ENCODE data around the gene TMEM87B. TPM values are rescaled to one million over a fixed set of nuclear protein-coding genes. Genes with fewer than 3 reads are reported as not detected.

Gene TMEM87B
- total and polyA plus RNA-seq, 2 of the 8 experiments (the other 6 are each of a cell fraction or from before 2014, with no cell fraction given), result 7.2 to 9.0 TPM

DNA sequence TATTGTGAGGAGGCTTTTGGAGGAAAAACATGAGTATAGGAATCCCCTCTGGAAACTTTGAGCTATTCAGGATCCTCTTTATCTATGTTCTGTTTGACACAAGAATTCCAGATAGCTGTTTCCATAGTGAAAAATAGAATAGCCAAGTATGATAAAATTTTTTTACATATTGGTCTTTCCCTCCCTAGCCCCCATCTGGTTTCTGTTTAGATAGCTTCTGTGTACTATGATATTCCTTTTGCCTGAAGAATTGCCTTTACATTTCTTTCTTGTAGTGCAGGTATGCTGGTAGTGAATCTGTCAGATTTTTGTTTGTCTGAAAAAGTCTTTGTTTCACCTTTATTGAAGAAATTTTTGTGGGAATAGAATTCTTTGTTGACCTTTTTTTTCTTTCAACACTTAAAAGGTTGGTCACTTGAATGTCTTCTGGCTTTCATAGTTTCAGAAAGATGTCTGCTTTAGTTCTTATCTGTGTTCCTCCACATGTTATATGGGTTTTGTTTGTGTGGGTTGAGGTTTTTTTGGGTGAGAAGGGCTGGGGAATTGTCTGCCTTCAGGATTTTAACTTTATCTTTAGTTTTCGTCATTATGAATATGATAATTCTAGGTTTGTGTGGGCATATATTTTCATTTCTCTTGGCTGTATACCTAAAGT, 53.2 kb downstream of the TMEM87B start (continued):
- no peak for TF ChIP-seq RNF2 (IDR thresholded peaks at IDR 0.05; ENCODE audit: borderline replicate concordance, low read depth, low read length, missing control alignments, poor library complexity, severe bottlenecking)
- TF ChIP-seq SP2 (IDR thresholded peaks at IDR 0.05; ENCODE audit: low read length), result no peak
- TF ChIP-seq, protein P1, sequence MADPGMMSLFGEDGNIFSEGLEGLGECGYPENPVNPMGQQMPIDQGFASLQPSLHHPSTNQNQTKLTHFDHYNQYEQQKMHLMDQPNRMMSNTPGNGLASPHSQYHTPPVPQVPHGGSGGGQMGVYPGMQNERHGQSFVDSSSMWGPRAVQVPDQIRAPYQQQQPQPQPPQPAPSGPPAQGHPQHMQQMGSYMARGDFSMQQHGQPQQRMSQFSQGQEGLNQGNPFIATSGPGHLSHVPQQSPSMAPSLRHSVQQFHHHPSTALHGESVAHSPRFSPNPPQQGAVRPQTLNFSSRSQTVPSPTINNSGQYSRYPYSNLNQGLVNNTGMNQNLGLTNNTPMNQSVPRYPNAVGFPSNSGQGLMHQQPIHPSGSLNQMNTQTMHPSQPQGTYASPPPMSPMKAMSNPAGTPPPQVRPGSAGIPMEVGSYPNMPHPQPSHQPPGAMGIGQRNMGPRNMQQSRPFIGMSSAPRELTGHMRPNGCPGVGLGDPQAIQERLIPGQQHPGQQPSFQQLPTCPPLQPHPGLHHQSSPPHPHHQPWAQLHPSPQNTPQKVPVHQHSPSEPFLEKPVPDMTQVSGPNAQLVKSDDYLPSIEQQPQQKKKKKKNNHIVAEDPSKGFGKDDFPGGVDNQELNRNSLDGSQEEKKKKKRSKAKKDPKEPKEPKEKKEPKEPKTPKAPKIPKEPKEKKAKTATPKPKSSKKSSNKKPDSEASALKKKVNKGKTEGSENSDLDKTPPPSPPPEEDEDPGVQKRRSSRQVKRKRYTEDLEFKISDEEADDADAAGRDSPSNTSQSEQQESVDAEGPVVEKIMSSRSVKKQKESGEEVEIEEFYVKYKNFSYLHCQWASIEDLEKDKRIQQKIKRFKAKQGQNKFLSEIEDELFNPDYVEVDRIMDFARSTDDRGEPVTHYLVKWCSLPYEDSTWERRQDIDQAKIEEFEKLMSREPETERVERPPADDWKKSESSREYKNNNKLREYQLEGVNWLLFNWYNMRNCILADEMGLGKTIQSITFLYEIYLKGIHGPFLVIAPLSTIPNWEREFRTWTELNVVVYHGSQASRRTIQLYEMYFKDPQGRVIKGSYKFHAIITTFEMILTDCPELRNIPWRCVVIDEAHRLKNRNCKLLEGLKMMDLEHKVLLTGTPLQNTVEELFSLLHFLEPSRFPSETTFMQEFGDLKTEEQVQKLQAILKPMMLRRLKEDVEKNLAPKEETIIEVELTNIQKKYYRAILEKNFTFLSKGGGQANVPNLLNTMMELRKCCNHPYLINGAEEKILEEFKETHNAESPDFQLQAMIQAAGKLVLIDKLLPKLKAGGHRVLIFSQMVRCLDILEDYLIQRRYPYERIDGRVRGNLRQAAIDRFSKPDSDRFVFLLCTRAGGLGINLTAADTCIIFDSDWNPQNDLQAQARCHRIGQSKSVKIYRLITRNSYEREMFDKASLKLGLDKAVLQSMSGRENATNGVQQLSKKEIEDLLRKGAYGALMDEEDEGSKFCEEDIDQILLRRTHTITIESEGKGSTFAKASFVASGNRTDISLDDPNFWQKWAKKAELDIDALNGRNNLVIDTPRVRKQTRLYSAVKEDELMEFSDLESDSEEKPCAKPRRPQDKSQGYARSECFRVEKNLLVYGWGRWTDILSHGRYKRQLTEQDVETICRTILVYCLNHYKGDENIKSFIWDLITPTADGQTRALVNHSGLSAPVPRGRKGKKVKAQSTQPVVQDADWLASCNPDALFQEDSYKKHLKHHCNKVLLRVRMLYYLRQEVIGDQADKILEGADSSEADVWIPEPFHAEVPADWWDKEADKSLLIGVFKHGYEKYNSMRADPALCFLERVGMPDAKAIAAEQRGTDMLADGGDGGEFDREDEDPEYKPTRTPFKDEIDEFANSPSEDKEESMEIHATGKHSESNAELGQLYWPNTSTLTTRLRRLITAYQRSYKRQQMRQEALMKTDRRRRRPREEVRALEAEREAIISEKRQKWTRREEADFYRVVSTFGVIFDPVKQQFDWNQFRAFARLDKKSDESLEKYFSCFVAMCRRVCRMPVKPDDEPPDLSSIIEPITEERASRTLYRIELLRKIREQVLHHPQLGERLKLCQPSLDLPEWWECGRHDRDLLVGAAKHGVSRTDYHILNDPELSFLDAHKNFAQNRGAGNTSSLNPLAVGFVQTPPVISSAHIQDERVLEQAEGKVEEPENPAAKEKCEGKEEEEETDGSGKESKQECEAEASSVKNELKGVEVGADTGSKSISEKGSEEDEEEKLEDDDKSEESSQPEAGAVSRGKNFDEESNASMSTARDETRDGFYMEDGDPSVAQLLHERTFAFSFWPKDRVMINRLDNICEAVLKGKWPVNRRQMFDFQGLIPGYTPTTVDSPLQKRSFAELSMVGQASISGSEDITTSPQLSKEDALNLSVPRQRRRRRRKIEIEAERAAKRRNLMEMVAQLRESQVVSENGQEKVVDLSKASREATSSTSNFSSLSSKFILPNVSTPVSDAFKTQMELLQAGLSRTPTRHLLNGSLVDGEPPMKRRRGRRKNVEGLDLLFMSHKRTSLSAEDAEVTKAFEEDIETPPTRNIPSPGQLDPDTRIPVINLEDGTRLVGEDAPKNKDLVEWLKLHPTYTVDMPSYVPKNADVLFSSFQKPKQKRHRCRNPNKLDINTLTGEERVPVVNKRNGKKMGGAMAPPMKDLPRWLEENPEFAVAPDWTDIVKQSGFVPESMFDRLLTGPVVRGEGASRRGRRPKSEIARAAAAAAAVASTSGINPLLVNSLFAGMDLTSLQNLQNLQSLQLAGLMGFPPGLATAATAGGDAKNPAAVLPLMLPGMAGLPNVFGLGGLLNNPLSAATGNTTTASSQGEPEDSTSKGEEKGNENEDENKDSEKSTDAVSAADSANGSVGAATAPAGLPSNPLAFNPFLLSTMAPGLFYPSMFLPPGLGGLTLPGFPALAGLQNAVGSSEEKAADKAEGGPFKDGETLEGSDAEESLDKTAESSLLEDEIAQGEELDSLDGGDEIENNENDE (IDR thresholded peaks at IDR 0.05; ENCODE audit: insufficient replicate concordance, low read length), result no peak
- no peak for TF ChIP-seq CTBP2 (IDR thresholded peaks at IDR 0.05; ENCODE audit: borderline replicate concordance, insufficient read depth, insufficient read length, low read length)
- no peak for TF ChIP-seq SP4 (IDR thresholded peaks at IDR 0.05; ENCODE audit: low read length)

All from H1 (cell line).